Neural cell (in vitro differentiated cells): ENCODE results near the gene FDXACB1. TPM values are rescaled to one million over a fixed set of nuclear protein-coding genes. Genes with fewer than 3 reads are reported as not detected.

Source experiments
- H2AFZ ChIP-seq: fragments of 200-600, 300-800 bp; sonication (generic), shearing (Covaris generic); 2 replicates; pipeline ENCODE4 v1.6.0; 2014; ENCODE audit warnings: low read depth, mild to moderate bottlenecking, antibody characterized with exemption, low read length, moderate library complexity
- H3F3A ChIP-seq: fragments of 200-600 bp; shearing (Covaris generic); 2 replicates; pipeline ENCODE4 v1.6.1; 2016; ENCODE audit warnings: mild to moderate bottlenecking, moderate library complexity, mixed read lengths, antibody characterized with exemption, low read length; ENCODE audit not compliant: insufficient read depth, poor library complexity, severe bottlenecking
- H3K27ac ChIP-seq: fragments of 200-600, 300-800 bp; sonication (generic), shearing (Covaris generic); 2 replicates; pipeline ENCODE4 v1.5.1; 2014; ENCODE audit warnings: mild to moderate bottlenecking, low read length, moderate library complexity
- H3K27me3 ChIP-seq: fragments of 300-800, 200-600 bp; sonication (generic), shearing (Covaris generic); 2 replicates; pipeline ENCODE4 v1.6.0; 2014; ENCODE audit warnings: mild to moderate bottlenecking, low read depth, low read length, moderate library complexity; ENCODE audit not compliant: insufficient read depth
- H3K36me3 ChIP-seq: fragments of 300-800, 200-600 bp; sonication (generic), shearing (Covaris generic); 2 replicates; pipeline ENCODE4 v1.5.1; 2014; ENCODE audit warnings: mild to moderate bottlenecking, antibody characterized with exemption, low read length, moderate library complexity; ENCODE audit not compliant: insufficient read depth
- H3K4me2 ChIP-seq: fragments of 300-800, 200-600 bp; sonication (generic), shearing (Covaris generic); 2 replicates; pipeline ENCODE4 v1.6.0; 2014; ENCODE audit warnings: mild to moderate bottlenecking, low read length
- H3K4me3 ChIP-seq: fragments of 300-800, 200-600 bp; sonication (generic), shearing (Covaris generic); 2 replicates; pipeline ENCODE4 v1.5.1; 2014; ENCODE audit warnings: mild to moderate bottlenecking, low read length, moderate library complexity
- H3K79me2 ChIP-seq: fragments of 200-600 bp; shearing (Covaris generic); replicated peaks from 2 replicates; pipeline ENCODE4 v1.6.0; 2014; ENCODE audit warnings: mild to moderate bottlenecking, low read length, moderate library complexity; ENCODE audit not compliant: insufficient read depth
- H3K9ac ChIP-seq: fragments of 300-800, 200-600 bp; sonication (generic), shearing (Covaris generic); 2 replicates; pipeline ENCODE4 v1.6.1; 2016; ENCODE audit warnings: mild to moderate bottlenecking, low read length, mixed read lengths
- H3K9me2 ChIP-seq: fragments of 200-600 bp; shearing (Covaris generic); 2 replicates; pipeline ENCODE4 v1.6.1; 2016; ENCODE audit warnings: mild to moderate bottlenecking, low read length, mixed read lengths; ENCODE audit not compliant: insufficient read depth
- H3K9me3 ChIP-seq: fragments of 200-600, 300-800 bp; sonication (generic), shearing (Covaris generic); 2 replicates; pipeline ENCODE4 v1.6.1; 2016; ENCODE audit warnings: mild to moderate bottlenecking, mixed run types, low read length, moderate library complexity, mixed read lengths
- H4K20me1 ChIP-seq: fragments of 200-600 bp; shearing (Covaris generic); 2 replicates; pipeline ENCODE4 v1.6.1; 2016; ENCODE audit warnings: mild to moderate bottlenecking, mixed run types; ENCODE audit not compliant: insufficient read depth
- EP300 ChIP-seq: fragments of 450-650 bp; conservative IDR thresholded peaks from 2 replicates; pipeline ENCODE4 v1.6.1; 2014; ENCODE audit warnings: antibody characterized with exemption, mild to moderate bottlenecking, moderate library complexity; ENCODE audit not compliant: poor library complexity, severe bottlenecking
- EZH2 ChIP-seq: fragments of 200-600, 300-800 bp; shearing (Covaris generic), sonication (generic); IDR thresholded peaks from 2 replicates; pipeline ENCODE4 v1.6.1; 2014; ENCODE audit warnings: antibody characterized with exemption, low read length, borderline replicate concordance, mild to moderate bottlenecking; ENCODE audit not compliant: insufficient read depth, poor library complexity, severe bottlenecking
- MXI1 ChIP-seq: fragments of 450-650 bp; conservative IDR thresholded peaks from 2 replicates; pipeline ENCODE4 v1.6.1; 2014; ENCODE audit warnings: antibody characterized with exemption, mild to moderate bottlenecking; ENCODE audit not compliant: poor library complexity, severe bottlenecking
- POLR2AphosphoS5 ChIP-seq: IDR thresholded peaks from 2 replicates; pipeline ENCODE4 v1.6.1; 2012
- RAD21 ChIP-seq: fragments of 450-650 bp; conservative IDR thresholded peaks from 2 replicates; pipeline ENCODE4 v1.6.1; 2014; ENCODE audit warnings: antibody characterized with exemption, mild to moderate bottlenecking, moderate library complexity
- SMC3 ChIP-seq: fragments of 450-650 bp; conservative IDR thresholded peaks from 2 replicates; pipeline ENCODE4 v1.6.1; 2014; ENCODE audit warnings: antibody characterized with exemption, mild to moderate bottlenecking, moderate library complexity; ENCODE audit not compliant: poor library complexity
- TAF1 ChIP-seq: IDR thresholded peaks from 2 replicates; pipeline ENCODE4 v1.6.1; 2012; ENCODE audit warnings: low read depth
- polyA plus RNA-seq: library from polyadenylated mRNA; depleted of rRNA; stranded (reverse); fragments of >200 nt; gene quantifications from 2 replicates; pipeline ENCODE4 v1.2.3, GENCODE V29; 2014
- small RNA-seq, 3 experiments: library from RNA; depleted of rRNA; stranded (forward); fragments of <200 nt; gene quantifications; one replicate each; pipeline ENCODE3, GENCODE V24; 2012
- TF ChIP-seq, protein P1 (sequence below): IDR thresholded peaks from 2 replicates; pipeline ENCODE4 v1.6.1; 2012; ENCODE audit warnings: borderline replicate concordance
- TF ChIP-seq, protein P2 (sequence below): fragments of 450-650 bp; IDR thresholded peaks from 2 replicates; pipeline ENCODE4 v1.5.1; 2014; ENCODE audit warnings: antibody characterized with exemption, mild to moderate bottlenecking, moderate library complexity; ENCODE audit not compliant: poor library complexity, severe bottlenecking

The FDXACB1 gene
- polyA plus RNA-seq, 1 donor from 2014 or later = 3.1 TPM

DNA sequence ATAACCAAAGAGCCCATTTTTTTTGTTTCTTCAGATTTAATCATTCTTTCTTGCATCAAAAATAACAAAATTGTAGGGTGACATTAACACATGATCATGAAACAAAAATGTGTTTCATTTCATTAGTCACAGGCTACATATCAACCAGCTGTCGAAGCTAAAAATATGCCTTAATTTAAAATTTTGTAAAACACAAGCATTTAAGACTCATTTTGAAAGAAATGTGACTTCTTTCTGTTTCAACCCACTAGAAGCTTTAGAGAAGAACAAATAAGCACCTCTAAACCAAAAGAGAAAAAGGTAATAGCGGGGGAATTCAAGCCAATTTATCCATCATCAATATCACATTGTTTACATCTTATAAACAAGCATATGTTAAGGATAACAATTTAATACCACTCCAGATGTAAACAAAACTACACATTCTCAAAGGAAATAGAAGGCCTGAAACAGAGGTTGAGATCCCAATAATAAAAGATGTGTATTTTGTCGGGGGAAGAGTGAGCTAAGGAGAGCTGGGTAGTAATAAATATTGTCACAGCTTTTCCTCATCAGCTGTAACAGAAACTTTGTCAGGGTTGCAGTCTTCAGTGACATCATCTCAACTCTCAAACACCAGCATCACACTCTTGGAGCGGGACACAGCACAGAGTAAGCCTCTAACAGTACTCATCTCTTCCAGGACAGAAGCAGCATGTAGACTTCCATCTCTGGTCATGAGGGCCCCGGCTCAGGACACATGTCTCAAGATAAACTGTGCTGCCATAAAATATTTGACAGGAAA is 49.6 kb downstream of the FDXACB1 start:
- TF ChIP-seq, protein P1, sequence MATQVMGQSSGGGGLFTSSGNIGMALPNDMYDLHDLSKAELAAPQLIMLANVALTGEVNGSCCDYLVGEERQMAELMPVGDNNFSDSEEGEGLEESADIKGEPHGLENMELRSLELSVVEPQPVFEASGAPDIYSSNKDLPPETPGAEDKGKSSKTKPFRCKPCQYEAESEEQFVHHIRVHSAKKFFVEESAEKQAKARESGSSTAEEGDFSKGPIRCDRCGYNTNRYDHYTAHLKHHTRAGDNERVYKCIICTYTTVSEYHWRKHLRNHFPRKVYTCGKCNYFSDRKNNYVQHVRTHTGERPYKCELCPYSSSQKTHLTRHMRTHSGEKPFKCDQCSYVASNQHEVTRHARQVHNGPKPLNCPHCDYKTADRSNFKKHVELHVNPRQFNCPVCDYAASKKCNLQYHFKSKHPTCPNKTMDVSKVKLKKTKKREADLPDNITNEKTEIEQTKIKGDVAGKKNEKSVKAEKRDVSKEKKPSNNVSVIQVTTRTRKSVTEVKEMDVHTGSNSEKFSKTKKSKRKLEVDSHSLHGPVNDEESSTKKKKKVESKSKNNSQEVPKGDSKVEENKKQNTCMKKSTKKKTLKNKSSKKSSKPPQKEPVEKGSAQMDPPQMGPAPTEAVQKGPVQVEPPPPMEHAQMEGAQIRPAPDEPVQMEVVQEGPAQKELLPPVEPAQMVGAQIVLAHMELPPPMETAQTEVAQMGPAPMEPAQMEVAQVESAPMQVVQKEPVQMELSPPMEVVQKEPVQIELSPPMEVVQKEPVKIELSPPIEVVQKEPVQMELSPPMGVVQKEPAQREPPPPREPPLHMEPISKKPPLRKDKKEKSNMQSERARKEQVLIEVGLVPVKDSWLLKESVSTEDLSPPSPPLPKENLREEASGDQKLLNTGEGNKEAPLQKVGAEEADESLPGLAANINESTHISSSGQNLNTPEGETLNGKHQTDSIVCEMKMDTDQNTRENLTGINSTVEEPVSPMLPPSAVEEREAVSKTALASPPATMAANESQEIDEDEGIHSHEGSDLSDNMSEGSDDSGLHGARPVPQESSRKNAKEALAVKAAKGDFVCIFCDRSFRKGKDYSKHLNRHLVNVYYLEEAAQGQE = no peak
- TF ChIP-seq TAF1 (no peak), SMC3 (no peak), RAD21 (no peak), EP300 (no peak), EZH2 (no peak), POLR2AphosphoS5 (no peak), MXI1 (no peak)
- TF ChIP-seq, protein P2, sequence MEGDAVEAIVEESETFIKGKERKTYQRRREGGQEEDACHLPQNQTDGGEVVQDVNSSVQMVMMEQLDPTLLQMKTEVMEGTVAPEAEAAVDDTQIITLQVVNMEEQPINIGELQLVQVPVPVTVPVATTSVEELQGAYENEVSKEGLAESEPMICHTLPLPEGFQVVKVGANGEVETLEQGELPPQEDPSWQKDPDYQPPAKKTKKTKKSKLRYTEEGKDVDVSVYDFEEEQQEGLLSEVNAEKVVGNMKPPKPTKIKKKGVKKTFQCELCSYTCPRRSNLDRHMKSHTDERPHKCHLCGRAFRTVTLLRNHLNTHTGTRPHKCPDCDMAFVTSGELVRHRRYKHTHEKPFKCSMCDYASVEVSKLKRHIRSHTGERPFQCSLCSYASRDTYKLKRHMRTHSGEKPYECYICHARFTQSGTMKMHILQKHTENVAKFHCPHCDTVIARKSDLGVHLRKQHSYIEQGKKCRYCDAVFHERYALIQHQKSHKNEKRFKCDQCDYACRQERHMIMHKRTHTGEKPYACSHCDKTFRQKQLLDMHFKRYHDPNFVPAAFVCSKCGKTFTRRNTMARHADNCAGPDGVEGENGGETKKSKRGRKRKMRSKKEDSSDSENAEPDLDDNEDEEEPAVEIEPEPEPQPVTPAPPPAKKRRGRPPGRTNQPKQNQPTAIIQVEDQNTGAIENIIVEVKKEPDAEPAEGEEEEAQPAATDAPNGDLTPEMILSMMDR = no peak
- H3K27ac ChIP-seq = no peak overlapping the region

DNA sequence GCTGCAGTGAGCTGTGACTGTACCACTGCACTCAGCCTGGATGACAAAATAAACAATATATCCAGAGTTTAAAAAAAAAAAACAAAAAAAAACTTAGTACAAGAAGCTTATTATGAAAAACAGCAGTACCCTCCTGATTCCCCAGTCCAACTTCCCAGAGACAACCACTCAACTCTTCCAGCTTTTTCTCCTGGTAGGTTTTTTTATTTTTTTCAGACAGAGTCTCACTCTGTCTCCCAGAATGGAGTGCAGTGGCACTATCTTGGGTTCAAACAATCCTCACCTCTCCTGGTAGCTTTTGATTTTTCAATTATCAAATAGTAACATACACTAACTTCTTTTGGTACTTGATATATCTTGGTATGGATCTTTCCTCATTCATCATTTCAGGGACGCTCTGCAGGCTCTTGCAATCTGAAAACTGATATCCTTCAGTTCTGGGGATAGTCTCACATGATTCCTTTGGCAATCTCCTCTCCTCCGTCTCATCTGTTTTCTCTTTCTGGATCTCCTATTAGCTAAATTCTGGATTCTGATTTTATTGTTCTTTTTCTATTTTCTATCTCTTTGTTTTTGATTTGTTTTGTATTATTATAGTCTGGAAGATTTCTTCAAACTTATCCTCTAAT is 52.5 kb downstream of the FDXACB1 start:
- Histone ChIP-seq H3K4me2 (no peak overlapping the region), H3K27ac (no peak overlapping the region), H3K27me3 (no peaks in the 10 kb centered on the region), H3K9ac (no peak overlapping the region), H3F3A (no peaks in the 10 kb centered on the region), H3K9me2 (no peaks in the 10 kb centered on the region), H3K9me3 (no peaks in the 10 kb centered on the region), H2AFZ (no peak overlapping the region), H3K4me3 (no peak overlapping the region), H3K36me3 (no peaks in the 10 kb centered on the region), H3K79me2 (no peaks in the 10 kb centered on the region), H4K20me1 (no peaks in the 10 kb centered on the region)
- TF ChIP-seq POLR2AphosphoS5 (no peak), MXI1 (no peak)
- TF ChIP-seq, protein P2 = no peak

More for the DNA sequence above, 49.6 kb downstream of the FDXACB1 start:
- no peaks in the 10 kb centered on the region for H4K20me1 ChIP-seq
- H3K9me3 ChIP-seq = no peaks in the 10 kb centered on the region
- no peak overlapping the region for H3K4me3 ChIP-seq
- no peaks in the 10 kb centered on the region for H3K27me3 ChIP-seq
- no peak overlapping the region for H3K4me2 ChIP-seq
- no peak overlapping the region for H3K9ac ChIP-seq
- H3F3A ChIP-seq = no peaks in the 10 kb centered on the region
- H3K36me3 ChIP-seq = no peaks in the 10 kb centered on the region
- no peaks in the 10 kb centered on the region for H3K9me2 ChIP-seq
- H3K79me2 ChIP-seq = no peaks in the 10 kb centered on the region
- H2AFZ ChIP-seq = no peak overlapping the region

Small RNAs within 50 kb of the gene (small RNA-seq; reads per million reads assigned to genes)
- gene C11orf52 = 0 reads per million in 3 experiments
- 0 reads per million in 3 experiments for gene GNG5P3
- 0 to 0.08 (median 0) reads per million in 3 experiments for gene RNA5SP351
- gene RPL37AP8 = 0 reads per million in 3 experiments

Other genes with a start within 250 kb of the FDXACB1 start
- gene PPP2R1B, start 112.8 kb downstream of the FDXACB1 start, polyA plus RNA-seq = 10.4 and 11.8 TPM in 2 replicates
- 82.0 and 92.1 TPM in 2 replicates for gene ALG9, start 7.6 kb downstream of the FDXACB1 start, polyA plus RNA-seq
- gene CFAP68, start 376 bp upstream of the FDXACB1 start, polyA plus RNA-seq = 22.0 and 28.1 TPM in 2 replicates
- not detected in 2 replicates for gene CRYAB, start 32.6 kb upstream of the FDXACB1 start, polyA plus RNA-seq
- gene HSPB2, start 33.6 kb upstream of the FDXACB1 start, polyA plus RNA-seq = not detected in 2 replicates
- not detected in 2 replicates for gene C11orf52, start 39.7 kb upstream of the FDXACB1 start, polyA plus RNA-seq
- gene DIXDC1, start 58.2 kb upstream of the FDXACB1 start, polyA plus RNA-seq = 54.6 and 59.9 TPM in 2 replicates
- 38.3 and 41.1 TPM in 2 replicates for gene DLAT, start 146.2 kb upstream of the FDXACB1 start, polyA plus RNA-seq
- 4.7 and 12.2 TPM in 2 replicates for gene PIH1D2, start 194.9 kb upstream of the FDXACB1 start, polyA plus RNA-seq
- 37.0 and 37.7 TPM in 2 replicates for gene NKAPD1, start 195.1 kb upstream of the FDXACB1 start, polyA plus RNA-seq
- 121 and 139 TPM in 2 replicates for gene TIMM8B, start 207.6 kb upstream of the FDXACB1 start, polyA plus RNA-seq
- 34.7 and 40.3 TPM in 2 replicates for gene SDHD, start 207.7 kb upstream of the FDXACB1 start, polyA plus RNA-seq